Lower lobe of right lung (tissue), 2 donors: ENCODE results near the gene DNAH9. TPM values are rescaled to one million over a fixed set of nuclear protein-coding genes. Genes with fewer than 3 reads are reported as not detected.

Experiments
- ATAC-seq, 2 donors: fragments of 200-7000 bp; cut with Tn5 transposase; one replicate each; pipeline ENCODE4 v1.9.1; 2020 to 2022; ENCODE audit warnings: mild to moderate bottlenecking in 2 of 2, moderate library complexity in 2 of 2
- DNase-seq: peaks from one replicate; pipeline ENCODE4 v3.0.0-alpha.2; 2020
- H3K27ac ChIP-seq: fragments of 200-600 bp; one replicate; pipeline ENCODE4 v1.8.0; 2022
- H3K27me3 ChIP-seq: fragments of 200-600 bp; one replicate; pipeline ENCODE4 v1.8.0; 2022; ENCODE audit warnings: low read depth
- H3K36me3 ChIP-seq: fragments of 200-600 bp; one replicate; pipeline ENCODE4 v1.8.0; 2022; ENCODE audit warnings: mild to moderate bottlenecking
- H3K4me1 ChIP-seq: fragments of 200-600 bp; one replicate; pipeline ENCODE4 v1.8.0; 2022
- H3K4me3 ChIP-seq: fragments of 200-600 bp; one replicate; pipeline ENCODE4 v1.8.0; 2022; ENCODE audit warnings: mild to moderate bottlenecking
- H3K9me3 ChIP-seq: fragments of 200-600 bp; one replicate; pipeline ENCODE4 v1.8.0; 2022
- CTCF ChIP-seq: fragments of 200-600 bp; IDR thresholded peaks from one replicate; pipeline ENCODE4 v1.8.0; 2022; ENCODE audit warnings: antibody characterized with exemption, mild to moderate bottlenecking
- intact Hi-C: fragments of 100-400 bp; cut with DNase I; formaldehyde crosslinking; loops from one replicate; pipeline ENCODE4 v1.11.0; 2022
- total RNA-seq: library from RNA; stranded (reverse); fragmentation: NEBNext Ultra II Directional; extraction: Animal tissue kit (Norgen Biotek cat#: 25700); gene quantifications from one replicate; pipeline ENCODE4 v1.2.1, GENCODE V29; 2021
- donor health status: DM: no; HTN: yes; CAD: no; lungs with severe emphysema.

DNAH9 gene
- total RNA-seq, 1 donor from 2014 or later, result 22.3 TPM

GRCh38 chr17:11624976-11625375, 26.7 kb downstream of the DNAH9 start:
- no peaks in the 10 kb centered on the region for H3K27me3 ChIP-seq
- H3K9me3 ChIP-seq, result no peaks in the 10 kb centered on the region
- no peak for TF ChIP-seq CTCF
- ATAC-seq (no peak), DNase-seq (no peak)
- no peak overlapping the region for H3K4me3 ChIP-seq
- intact Hi-C loops, result no loop called here
- no peaks in the 10 kb centered on the region for H3K36me3 ChIP-seq
- no peak overlapping the region for H3K27ac ChIP-seq
- no peaks in the 10 kb centered on the region for H3K4me1 ChIP-seq

GRCh38 chr17:11625878-11626277, 27.6 kb downstream of the DNAH9 start:
- Histone ChIP-seq H3K4me1 (no peaks in the 10 kb centered on the region), H3K27me3 (no peaks in the 10 kb centered on the region), H3K27ac (no peak overlapping the region), H3K9me3 (no peaks in the 10 kb centered on the region), H3K36me3 (no peaks in the 10 kb centered on the region), H3K4me3 (no peak overlapping the region)
- intact Hi-C loops, result no loop called here
- DNase-seq, result no peak
- ATAC-seq, result no peak
- TF ChIP-seq CTCF, result no peak

GRCh38 chr17:11627301-11627940, 29.2 kb downstream of the DNAH9 start:
- Histone ChIP-seq H3K9me3 (no peaks in the 10 kb centered on the region), H3K36me3 (no peaks in the 10 kb centered on the region), H3K4me3 (no peak overlapping the region), H3K27ac (no peak overlapping the region), H3K27me3 (no peaks in the 10 kb centered on the region), H3K4me1 (no peaks in the 10 kb centered on the region)
- intact Hi-C loops, result no loop called here
- ATAC-seq (no peak), DNase-seq (no peak)
- no peak for TF ChIP-seq CTCF

GRCh38 chr17:11628374-11628773, 30.1 kb downstream of the DNAH9 start:
- no peak for TF ChIP-seq CTCF
- ATAC-seq (no peak), DNase-seq (no peak)
- no peaks in the 10 kb centered on the region for H3K36me3 ChIP-seq
- no peaks in the 10 kb centered on the region for H3K4me1 ChIP-seq
- no peaks in the 10 kb centered on the region for H3K9me3 ChIP-seq
- intact Hi-C loops, result no loop called here
- no peak overlapping the region for H3K27ac ChIP-seq
- H3K4me3 ChIP-seq, result no peak overlapping the region
- no peaks in the 10 kb centered on the region for H3K27me3 ChIP-seq

- Histone ChIP-seq H3K27me3 (no peaks in the 10 kb centered on the region), H3K27ac (no peak overlapping the region), H3K4me1 (no peaks in the 10 kb centered on the region), H3K4me3 (no peak overlapping the region), H3K36me3 (no peaks in the 10 kb centered on the region), H3K9me3 (no peaks in the 10 kb centered on the region)
- intact Hi-C loops, result no loop called here
- no peak for ATAC-seq
- no peak for TF ChIP-seq CTCF
- DNase-seq, result no peak
Observed at GRCh38 chr17:11628831-11629230, 30.6 kb downstream of the DNAH9 start.

- no peak for TF ChIP-seq CTCF
- H3K27ac ChIP-seq, result no peak overlapping the region
- H3K4me1 ChIP-seq, result no peaks in the 10 kb centered on the region
- H3K9me3 ChIP-seq, result no peaks in the 10 kb centered on the region
- DNase-seq (no peak), ATAC-seq (no peak)
- H3K4me3 ChIP-seq, result no peak overlapping the region
- no peaks in the 10 kb centered on the region for H3K27me3 ChIP-seq
- H3K36me3 ChIP-seq, result no peaks in the 10 kb centered on the region
- intact Hi-C loops, result no loop called here
Observed at GRCh38 chr17:11636771-11637170, 38.5 kb downstream of the DNAH9 start.
